HepG2 (cell line): ENCODE results near the gene OBSL1. TPM values are rescaled to one million over a fixed set of nuclear protein-coding genes. Genes with fewer than 3 reads are reported as not detected.

Source experiments
- CBX5 ChIP-seq: sonication (generic); formaldehyde crosslinking; IDR thresholded peaks from 2 replicates; pipeline ENCODE4 v1.4.0; 2020; ENCODE audit warnings: missing genetic modification reagents, borderline replicate concordance
- HMGA1 ChIP-seq: sonication (generic); formaldehyde crosslinking; conservative IDR thresholded peaks from 2 replicates; pipeline ENCODE4 v1.4.0; 2020; ENCODE audit warnings: missing genetic modification reagents
- IRF2 ChIP-seq: IDR thresholded peaks from 2 replicates; pipeline ENCODE4 v1.6.1; 2018; ENCODE audit warnings: missing genetic modification reagents, missing compliant biosample characterization
- MEIS1 ChIP-seq: sonication (generic); formaldehyde crosslinking; IDR thresholded peaks from 2 replicates; pipeline ENCODE4 v1.9.0; 2021; ENCODE audit warnings: mild to moderate bottlenecking, missing genetic modification reagents, moderate library complexity, borderline replicate concordance
- MLX ChIP-seq: IDR thresholded peaks from 2 replicates; pipeline ENCODE4 v1.6.1; 2016
- NR2F6 ChIP-seq, 2 experiments: IDR thresholded peaks; 2 replicates each; pipeline ENCODE4 v1.6.1; 2016; ENCODE audit warnings: antibody characterized with exemption in 1 of 2, mild to moderate bottlenecking in 1 of 2
- PRPF4 ChIP-seq: fragments of 200-400 bp; formaldehyde crosslinking; IDR thresholded peaks from 2 replicates; pipeline ENCODE4 v1.6.1; 2016; ENCODE audit warnings: low read length, low read depth; ENCODE audit not compliant: poor library complexity, severe bottlenecking
- TARDBP ChIP-seq: sonication (generic); formaldehyde crosslinking; IDR thresholded peaks from 2 replicates; pipeline ENCODE4 v1.8.0; 2022; ENCODE audit warnings: mild to moderate bottlenecking, missing genetic modification reagents
- TFE3 ChIP-seq: IDR thresholded peaks from 2 replicates; pipeline ENCODE4 v1.6.1; 2016
- TP53 ChIP-seq: sonication (generic); formaldehyde crosslinking; conservative IDR thresholded peaks from 2 replicates; pipeline ENCODE4 v1.4.0; 2020; ENCODE audit warnings: missing genetic modification reagents
- ZBTB14 ChIP-seq: sonication (generic); formaldehyde crosslinking; IDR thresholded peaks from 2 replicates; pipeline ENCODE4 v1.4.0; 2020; ENCODE audit warnings: missing genetic modification reagents
- ZBTB25 ChIP-seq: IDR thresholded peaks from 2 replicates; pipeline ENCODE4 v1.6.1; 2018; ENCODE audit warnings: missing genetic modification reagents
- ZBTB34 ChIP-seq: sonication (generic); formaldehyde crosslinking; IDR thresholded peaks from 2 replicates; pipeline ENCODE4 v1.8.0; 2022; ENCODE audit warnings: mild to moderate bottlenecking, missing genetic modification reagents
- ZC3H4 ChIP-seq: sonication (generic); formaldehyde crosslinking; IDR thresholded peaks from 2 replicates; pipeline ENCODE4 v1.4.0; 2020; ENCODE audit warnings: missing genetic modification reagents, borderline replicate concordance
- ZKSCAN1 ChIP-seq: fragments of 150-350 bp; IDR thresholded peaks from 2 replicates; pipeline ENCODE4 v1.6.1; 2014; ENCODE audit warnings: low read length
- ZKSCAN8 ChIP-seq: IDR thresholded peaks from 2 replicates; pipeline ENCODE4 v1.6.1; 2016; ENCODE audit warnings: borderline replicate concordance, missing genetic modification reagents, missing compliant biosample characterization
- ZMAT5 ChIP-seq: sonication (generic); formaldehyde crosslinking; IDR thresholded peaks from 2 replicates; pipeline ENCODE4 v1.5.0; 2020; ENCODE audit warnings: mild to moderate bottlenecking, low read depth, missing genetic modification reagents, borderline replicate concordance
- ZNF121 ChIP-seq: sonication (generic); formaldehyde crosslinking; IDR thresholded peaks from 2 replicates; pipeline ENCODE4 v1.5.0; 2020; ENCODE audit warnings: mild to moderate bottlenecking, missing genetic modification reagents
- ZNF510 ChIP-seq: sonication (generic); formaldehyde crosslinking; IDR thresholded peaks from 2 replicates; pipeline ENCODE4 v1.4.0; 2020; ENCODE audit warnings: low read depth, mild to moderate bottlenecking, missing genetic modification reagents
- ZNF550 ChIP-seq: sonication (generic); formaldehyde crosslinking; IDR thresholded peaks from 2 replicates; pipeline ENCODE4 v1.4.0; 2020; ENCODE audit warnings: mild to moderate bottlenecking, missing genetic modification reagents, borderline replicate concordance
- ZNF563 ChIP-seq: sonication (generic); formaldehyde crosslinking; IDR thresholded peaks from 2 replicates; pipeline ENCODE4 v1.8.0; 2022; ENCODE audit warnings: mild to moderate bottlenecking, moderate library complexity, missing genetic modification reagents
- ZNF607 ChIP-seq: sonication (generic); formaldehyde crosslinking; IDR thresholded peaks from 2 replicates; pipeline ENCODE4 v1.5.1; 2020; ENCODE audit warnings: missing genetic modification reagents, mild to moderate bottlenecking, borderline replicate concordance
- ZNF766 ChIP-seq: sonication (generic); formaldehyde crosslinking; IDR thresholded peaks from 2 replicates; pipeline ENCODE4 v1.5.0; 2020; ENCODE audit warnings: missing genetic modification reagents, borderline replicate concordance
- ZNF850 ChIP-seq: sonication (generic); formaldehyde crosslinking; conservative IDR thresholded peaks from 2 replicates; pipeline ENCODE4 v1.9.0; 2021; ENCODE audit warnings: mild to moderate bottlenecking, missing genetic modification reagents
- polyA plus RNA-seq, 8 experiments: library from polyadenylated mRNA; depleted of rRNA in 3 of 8; stranded (reverse) in 7 of 8; unstranded in 1 of 8; fragments of >200 nt; fragmentation: Illumina TruSeq in 4 of 8; extraction: Trizol in 4 of 8; gene quantifications; 2 replicates each; pipeline versions ENCODE4 v1.2.1 to v1.2.3, GENCODE V29; 2011 to 2016; ENCODE audit warnings: low read depth in 4 of 8, missing spikeins in 1 of 8, mixed read lengths in 1 of 8; ENCODE audit not compliant: insufficient read depth in 1 of 8
- total RNA-seq, 5 experiments: library from RNA; depleted of rRNA; stranded (reverse); fragments of >200 nt; fragmentation: Illumina TruSeq; extraction: Trizol; gene quantifications; 2 replicates each; pipeline ENCODE4 v1.2.3, GENCODE V29; 2016; ENCODE audit warnings: low read depth in 1 of 5

Gene OBSL1
- total and polyA plus RNA-seq, 2 of the 13 experiments (the other 11 are each of a cell fraction or from before 2014, with no cell fraction given), result 86.7 to 218 TPM

- TF ChIP-seq NR2F6 (IDR thresholded peaks at IDR 0.05) (peak; percentile 76), NR2F6 (CRISPR knock-in tag; IDR thresholded peaks at IDR 0.05) (peak; percentile 80), PRPF4 (no peak), ZC3H4 (CRISPR knock-in tag) (no peak), ZNF850 (CRISPR knock-in tag) (no peak), ZNF510 (CRISPR knock-in tag) (no peak), TP53 (CRISPR knock-in tag) (no peak), HMGA1 (CRISPR knock-in tag) (no peak), CBX5 (CRISPR knock-in tag) (peak; percentile 50; the same call in 1 of the 2 replicates), IRF2 (CRISPR knock-in tag) (peak; percentile 86), ZNF766 (no peak), ZMAT5 (CRISPR knock-in tag) (no peak), ZKSCAN1 (no peak), ZBTB14 (CRISPR knock-in tag) (no peak), ZBTB34 (no peak), ZNF563 (CRISPR knock-in tag) (peak; percentile 55; the same call in 1 of the 2 replicates), ZNF550 (CRISPR knock-in tag) (no peak), ZNF607 (CRISPR knock-in tag) (peak; percentile 70; the same call in 1 of the 2 replicates), MEIS1 (CRISPR knock-in tag) (peak; percentile 54; the same call in 1 of the 2 replicates), MLX (CRISPR knock-in tag) (peak; percentile 100), ZNF121 (no peak), TFE3 (CRISPR knock-in tag) (peak; percentile 98), TARDBP (CRISPR knock-in tag) (no peak), ZBTB25 (peak; percentile 81; the same call in 1 of the 2 replicates), ZKSCAN8 (CRISPR knock-in tag) (no peak)
These were observed 25.4 kb downstream of the OBSL1 start (continued) for GRCh38 chr2:219545943-219546352.
